Stimulated activated CD4-positive, alpha-beta T cell treated with anti-CD3 and anti-CD28 coated beads, Interleukin-15, amount 100 ng/mL, for 1 hour (primary cell): ENCODE data around the gene COL12A1.

Experiments
- DNase-seq, 2 donors: peaks; one replicate each; pipeline ENCODE4 v3.0.0-alpha.2; 2020; ENCODE audit warnings: low read depth in 1 of 2, low spot score in 1 of 2

The COL12A1 gene

GRCh38 chr6:75145211-75145610, 60.6 kb downstream of the COL12A1 start:
- DNase-seq, result no peak

GRCh38 chr6:75144386-75144785, 61.5 kb downstream of the COL12A1 start:
- no peak for DNase-seq

GRCh38 chr6:75143191-75143590, 62.7 kb downstream of the COL12A1 start:
- DNase-seq, result no peak

DNA sequence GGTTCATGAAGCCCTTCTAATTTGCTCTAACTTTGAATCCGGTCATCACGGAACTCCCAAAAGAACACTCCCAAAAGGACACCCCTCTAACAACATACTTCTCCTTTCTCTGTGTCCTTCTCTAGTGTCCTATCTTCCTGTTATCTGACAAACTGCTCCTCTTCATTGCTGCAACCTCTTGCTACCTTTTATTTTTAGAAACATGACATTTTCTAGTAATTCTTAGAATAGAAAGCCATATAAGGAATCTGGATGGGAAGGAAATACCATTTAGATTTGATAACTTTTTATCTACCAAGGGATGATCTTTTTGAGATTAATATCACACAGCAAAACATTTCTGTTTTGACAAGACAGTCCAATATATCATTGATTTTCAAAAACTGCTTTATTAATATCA, 63.1 kb downstream of the COL12A1 start:
- DNase-seq, result no peak

DNA sequence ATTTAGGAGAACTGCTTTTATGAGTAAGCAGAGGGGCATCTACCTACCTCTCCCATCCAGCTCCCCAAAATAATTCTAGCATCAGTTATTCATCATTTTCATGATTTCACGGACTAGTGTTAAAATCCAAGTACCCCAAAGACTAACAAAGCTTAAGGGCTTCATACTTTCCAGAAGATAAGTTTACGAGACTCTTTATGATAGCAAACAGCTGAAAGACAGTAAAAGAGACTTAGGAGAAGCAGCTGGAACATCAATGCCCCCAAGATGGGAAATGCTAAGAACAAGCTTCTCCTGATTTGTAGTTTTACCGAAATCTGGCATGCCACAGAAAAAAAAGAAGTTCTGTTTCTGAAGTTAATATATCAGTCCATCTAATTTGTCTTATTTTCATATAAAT, 70.0 kb downstream of the COL12A1 start:
- no peak for DNase-seq

DNA sequence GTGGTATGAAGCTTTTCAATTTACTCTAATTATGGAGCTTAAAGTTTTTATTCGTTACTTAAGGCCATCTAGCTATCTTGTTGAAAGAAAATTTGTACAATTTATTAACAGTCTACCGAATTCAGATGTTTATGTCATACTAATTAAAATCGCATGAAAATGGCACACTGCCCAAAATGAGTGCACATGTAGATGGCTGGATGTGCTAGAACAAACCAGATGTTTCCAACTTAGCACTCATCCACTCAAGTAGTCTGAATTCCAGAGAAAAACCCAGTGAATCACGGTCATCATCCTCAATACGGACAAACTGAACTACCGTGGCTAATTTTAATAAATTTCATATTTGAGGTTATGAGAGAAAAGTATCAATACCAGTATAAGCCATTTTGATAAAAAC, 70.4 kb downstream of the COL12A1 start:
- DNase-seq, result no peak

- no peak for DNase-seq
These were observed 75.1 kb downstream of the COL12A1 start for GRCh38 chr6:75130784-75131183.

DNA sequence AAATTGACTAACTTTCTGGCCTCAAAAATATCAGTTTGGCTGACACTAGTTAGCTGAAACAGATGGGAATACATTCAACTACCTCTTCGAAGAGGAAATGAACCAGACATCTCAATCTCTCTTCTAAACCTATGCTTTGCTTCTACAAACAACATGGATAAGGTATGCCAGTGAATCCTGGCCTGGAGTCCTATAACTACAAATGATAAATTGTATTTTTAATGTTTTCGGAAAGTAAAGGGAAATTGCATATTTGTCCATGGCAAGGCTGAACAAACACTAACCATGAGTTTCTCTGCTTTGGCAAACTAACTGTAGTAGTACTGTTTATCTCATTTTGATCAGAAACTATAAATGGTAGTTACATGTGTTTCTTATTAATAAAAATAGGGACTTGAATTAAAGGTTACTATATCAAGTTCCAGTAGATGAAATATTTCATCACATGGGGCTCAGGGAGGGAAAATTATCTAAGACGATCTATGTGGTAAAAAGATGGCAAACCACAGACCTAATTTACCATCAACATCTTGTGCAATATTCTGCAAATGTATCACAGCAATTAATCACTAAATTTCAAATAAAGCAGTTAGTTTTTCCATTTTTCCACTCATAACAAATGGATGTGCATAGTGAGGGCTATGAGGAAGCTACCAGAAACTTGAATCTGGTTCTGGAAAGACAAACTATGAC, 76.8 kb downstream of the COL12A1 start:
- no peak for DNase-seq

DNA sequence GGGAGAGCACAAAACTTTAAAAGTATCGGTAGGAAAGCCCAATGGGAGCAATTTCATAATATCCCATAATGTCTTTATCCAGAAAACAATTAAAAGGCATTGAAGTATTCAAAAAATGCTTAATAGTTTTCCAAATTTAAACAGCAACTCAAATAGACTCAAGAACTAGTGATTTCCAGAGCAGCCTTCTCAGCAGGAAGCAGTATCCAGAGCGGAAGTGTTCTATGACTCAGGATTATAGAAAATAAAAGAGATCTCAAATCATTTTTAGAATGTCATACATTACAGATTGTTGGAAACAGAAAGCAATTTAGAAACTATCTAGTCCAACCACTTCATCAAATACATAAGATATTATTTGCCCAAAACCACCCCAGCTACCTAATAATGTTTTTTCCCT, 79.3 kb downstream of the COL12A1 start:
- no peak for DNase-seq

DNA sequence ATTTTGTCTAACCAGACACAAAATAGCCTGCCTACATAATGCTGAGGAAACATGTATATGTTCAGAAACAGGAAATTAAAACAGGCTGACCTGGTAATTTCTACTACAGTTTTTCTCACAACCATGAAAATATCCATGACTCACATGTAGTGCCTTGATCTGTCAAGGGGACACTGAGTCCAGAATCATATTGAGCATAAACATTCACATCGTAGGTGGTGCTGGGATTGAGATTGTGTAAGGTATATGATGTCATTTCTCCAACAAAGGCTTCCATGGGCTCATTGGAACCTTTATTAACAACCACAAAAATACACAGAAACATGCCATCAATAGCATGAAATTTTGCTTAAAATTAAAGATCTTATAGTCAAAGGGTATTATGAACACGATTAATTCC, 80.9 kb downstream of the COL12A1 start:
- no peak for DNase-seq

DNA sequence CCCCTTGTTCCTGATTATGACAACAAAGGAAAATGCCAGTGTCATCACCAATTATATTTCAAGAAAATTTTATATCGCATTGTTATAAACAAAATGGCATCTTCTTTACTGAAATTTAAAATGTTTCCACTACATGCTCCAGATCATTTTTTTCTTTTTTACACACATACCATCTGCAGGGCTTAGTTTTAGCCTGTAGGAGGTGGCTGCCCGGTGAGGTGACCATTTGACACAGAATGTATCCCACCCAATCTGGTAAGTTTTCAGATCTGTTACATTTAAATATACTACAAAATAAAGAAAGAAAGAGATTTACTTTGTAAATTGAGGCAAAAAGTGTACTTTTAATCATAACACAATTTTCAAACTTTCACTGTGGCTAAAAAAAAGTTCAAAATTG, 81.8 kb downstream of the COL12A1 start:
- no peak for DNase-seq

DNA sequence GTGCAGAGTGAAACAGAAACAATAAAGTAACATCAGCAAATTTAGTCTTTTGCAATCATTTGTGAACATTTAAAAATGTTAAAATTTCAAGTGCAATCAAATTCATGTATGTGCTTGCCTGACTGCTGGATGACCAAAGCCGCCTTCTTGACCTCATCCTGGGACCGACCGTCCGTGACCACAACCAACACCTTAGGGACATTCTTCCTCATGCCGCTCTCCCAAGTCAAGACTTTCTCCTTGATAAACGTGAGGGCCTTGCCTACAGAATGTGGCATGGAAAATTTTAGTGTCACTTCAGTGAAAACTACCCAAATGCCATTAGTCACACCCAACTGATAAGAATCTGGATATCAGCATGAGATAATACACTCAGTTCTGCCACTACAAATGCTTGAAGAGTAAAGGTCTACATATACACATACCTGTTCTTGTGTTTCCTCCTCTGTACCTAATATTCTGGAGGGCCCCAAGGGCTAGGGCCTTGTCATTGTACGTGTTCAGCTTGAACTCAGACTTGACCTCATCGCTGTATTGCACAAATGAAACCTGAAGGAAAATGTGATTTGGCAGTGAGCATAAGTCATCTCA, 86.8 kb downstream of the COL12A1 start:
- DNase-seq, result no peak

- DNase-seq, result no peak
These were observed 88.2 kb downstream of the COL12A1 start for GRCh38 chr6:75117701-75118100.

DNA sequence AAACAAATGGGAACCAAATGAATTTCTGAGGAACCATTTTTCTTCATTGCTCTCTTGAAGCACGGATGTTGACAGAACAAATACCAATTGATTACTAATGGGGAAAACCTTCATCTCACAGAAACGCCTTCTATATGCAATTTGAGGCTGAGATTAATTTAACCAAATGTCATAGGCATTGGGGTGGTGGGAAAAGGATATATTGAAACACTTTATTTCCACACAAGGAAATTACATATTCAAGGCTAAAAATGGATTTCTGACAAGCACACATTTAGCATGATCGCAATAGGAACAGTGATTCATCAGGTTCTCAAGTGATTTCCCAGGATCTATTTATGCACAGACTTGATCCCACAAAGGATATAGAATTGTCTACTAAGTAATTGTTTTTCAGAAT, 88.9 kb downstream of the COL12A1 start:
- no peak for DNase-seq

DNA sequence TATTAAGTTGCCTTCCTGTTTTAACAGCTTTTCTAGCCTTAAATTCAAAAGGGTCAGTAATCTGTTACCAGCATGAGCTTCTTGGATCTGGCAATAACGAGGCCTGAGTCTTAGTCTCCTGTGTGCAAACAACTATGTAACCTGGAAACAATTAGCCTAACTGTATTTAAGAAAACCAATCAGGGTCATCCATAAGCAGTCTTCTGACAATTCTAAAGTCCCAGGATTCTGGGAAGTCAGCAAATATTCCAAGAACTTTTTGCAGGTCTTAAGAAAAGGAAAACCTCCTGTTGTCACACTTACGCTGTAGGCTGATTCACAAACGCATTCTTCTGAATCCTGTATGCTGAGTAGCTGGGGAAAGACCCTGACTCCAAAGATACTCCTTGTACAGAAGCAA, 90.4 kb downstream of the COL12A1 start:
- DNase-seq, result no peak

GRCh38 chr6:75114806-75115205, 91.0 kb downstream of the COL12A1 start:
- no peak for DNase-seq

GRCh38 chr6:75114195-75114594, 91.7 kb downstream of the COL12A1 start:
- no peak for DNase-seq

DNA sequence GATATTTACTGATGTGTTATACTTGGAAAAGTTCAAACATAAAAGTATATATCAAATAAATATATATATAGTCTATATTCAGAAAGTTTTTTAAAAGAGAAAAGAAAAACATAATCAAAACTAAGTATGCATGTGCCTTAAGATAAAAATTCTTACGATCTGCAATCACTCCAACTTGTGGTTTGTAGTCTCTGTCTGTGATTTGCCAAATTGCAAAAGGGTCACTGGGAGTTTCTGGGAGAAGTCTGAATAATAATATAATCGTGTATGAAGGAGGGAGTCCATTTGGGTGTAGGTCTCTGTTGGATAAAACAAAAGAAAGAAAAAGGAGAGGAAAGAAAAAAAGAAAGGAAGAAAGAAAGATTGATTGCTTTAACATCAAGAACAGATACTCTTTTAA, 92.4 kb downstream of the COL12A1 start:
- DNase-seq, result no peak

DNA sequence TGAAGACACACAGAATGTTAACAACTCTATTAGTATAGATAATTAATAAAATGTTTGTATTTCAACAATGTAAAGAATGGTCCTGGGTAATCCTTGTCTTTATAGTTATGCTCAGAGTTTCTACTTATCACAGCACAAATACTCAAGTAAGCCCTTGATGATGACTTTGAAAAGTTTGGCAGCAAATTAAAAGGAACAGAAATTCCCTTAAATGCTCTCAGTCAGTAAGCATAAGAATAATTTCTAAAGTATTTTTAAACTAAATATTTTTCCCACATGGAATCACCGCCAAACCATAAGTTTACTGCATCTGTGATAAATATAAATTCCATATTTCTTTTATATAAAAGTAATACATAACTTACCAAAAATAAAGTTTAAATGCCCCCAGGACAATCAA, 96.1 kb downstream of the COL12A1 start:
- no peak for DNase-seq

DNA sequence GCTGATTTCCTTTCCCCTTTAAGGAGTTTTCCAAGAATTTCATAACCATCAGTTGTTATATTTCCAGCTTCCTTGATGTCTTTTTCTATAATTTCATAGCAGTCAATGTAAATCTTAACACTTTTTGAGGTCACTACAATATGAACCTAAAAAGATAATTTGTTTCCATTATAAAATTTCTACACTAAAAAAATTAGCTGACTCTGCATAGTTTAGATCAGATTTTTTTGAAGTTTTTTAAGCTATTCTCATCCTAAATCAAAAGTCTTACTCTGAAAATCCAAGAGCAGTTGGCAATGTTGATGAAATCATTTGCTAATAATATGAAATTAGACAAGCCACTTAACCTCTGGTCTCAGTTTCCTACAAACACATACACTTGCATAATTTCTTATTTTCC, 96.8 kb downstream of the COL12A1 start:
- no peak for DNase-seq

- no peak for DNase-seq
These were observed 97.4 kb downstream of the COL12A1 start for GRCh38 chr6:75108333-75108974.

- DNase-seq, result no peak
These were observed 97.9 kb downstream of the COL12A1 start for GRCh38 chr6:75107913-75108312.

DNA sequence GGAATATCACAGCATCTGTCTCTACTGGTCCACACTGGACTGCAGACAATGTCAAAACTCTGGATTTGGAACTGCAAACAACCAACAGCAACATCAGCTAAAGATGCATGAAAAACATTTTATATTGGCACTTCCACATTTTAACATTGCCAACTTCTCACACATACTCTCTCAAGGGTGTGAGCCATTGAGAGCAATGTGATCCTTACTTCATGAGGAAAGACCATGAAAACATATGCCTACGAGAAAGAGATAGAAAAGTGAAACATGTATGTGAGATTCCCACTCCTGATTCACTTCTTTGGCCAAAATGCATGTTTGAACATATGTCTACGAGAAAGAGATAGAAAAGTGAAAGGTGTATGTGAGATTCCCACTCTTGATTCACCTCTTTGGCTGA, 99.4 kb downstream of the COL12A1 start:
- DNase-seq, result no peak
